COR-L47 (cell line): ENCODE measurements around the gene PSMB5.

Experiments used
- DNase-seq: peaks from one replicate; lab custom pipeline; 2025; lab: John Stamatoyannopoulos, UW

The PSMB5 gene

DNA sequence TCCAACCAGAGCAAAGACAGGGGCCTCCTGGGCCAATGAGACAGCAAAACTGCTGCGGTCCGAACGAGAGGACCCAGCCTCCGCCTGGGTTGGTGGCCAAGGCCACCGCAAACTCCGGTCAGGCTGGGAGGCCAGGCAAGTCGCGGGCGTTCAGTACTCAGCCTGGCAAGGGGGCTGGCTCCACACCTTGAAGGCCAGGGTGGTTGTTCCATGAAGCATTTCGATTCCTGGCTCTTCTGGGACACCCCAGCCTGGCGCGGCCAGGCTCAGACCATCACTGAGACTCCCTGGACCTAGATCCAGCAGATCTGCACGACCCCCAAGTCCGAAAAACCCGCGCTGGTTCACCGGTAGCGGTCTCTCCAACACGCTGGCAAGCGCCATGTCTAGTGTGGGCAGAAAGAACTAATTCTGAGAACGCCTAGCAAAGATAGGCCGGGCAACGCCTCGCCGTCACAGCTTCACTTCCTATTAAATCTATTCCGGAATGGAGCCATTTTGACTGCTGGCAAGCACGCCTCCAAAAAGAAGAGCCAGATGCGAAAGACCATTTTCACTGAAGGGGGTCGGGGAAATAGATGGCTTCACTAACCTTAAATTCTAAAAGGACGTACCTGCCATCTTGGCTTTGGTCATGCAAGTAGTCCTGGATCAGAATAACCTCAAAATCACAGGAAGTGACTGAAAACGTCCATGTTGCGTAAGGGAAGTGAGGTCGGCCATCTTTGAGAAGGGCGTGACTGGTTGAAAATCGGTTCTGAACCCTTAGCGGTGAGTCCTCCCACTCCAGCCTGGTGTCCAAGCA is at the start of gene PSMB5:
Gene PSMB5 (minus strand): TSS at position 403 of the 805 bp plus-strand sequence. CDS start 19 bp downstream, at position 384.
- no peak for DNase-seq

- DNase-seq: no peak
These were observed 45.8 kb upstream of the PSMB5 start for GRCh38 chr14:23080474-23080873.

- DNase-seq: no peak
These were observed 45.0 kb upstream of the PSMB5 start for GRCh38 chr14:23079716-23080115.

DNA sequence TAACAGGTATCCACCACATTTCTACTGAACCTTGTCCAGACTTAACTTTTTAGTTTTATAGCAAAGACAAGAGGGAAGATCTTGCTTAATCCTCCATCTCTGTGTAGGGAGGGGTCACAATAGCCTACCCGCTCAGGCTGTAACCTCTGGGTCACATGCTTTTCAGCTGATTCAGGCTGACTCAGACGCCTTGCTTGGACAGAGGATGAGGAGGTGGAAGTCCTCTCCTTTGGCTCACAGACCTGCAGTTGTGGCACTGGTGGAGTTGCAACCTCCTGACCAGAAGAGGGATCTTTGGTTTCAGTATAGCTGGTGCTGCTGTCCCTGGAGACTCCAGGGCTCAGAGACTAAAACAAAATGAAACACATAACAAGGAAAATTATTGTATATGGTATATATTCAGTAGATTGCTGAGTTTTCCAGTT is 44.0 kb upstream of the PSMB5 start:
- DNase-seq: no peak

GRCh38 chr14:23077962-23078361 is 43.3 kb upstream of the PSMB5 start:
- DNase-seq: no peak

DNA sequence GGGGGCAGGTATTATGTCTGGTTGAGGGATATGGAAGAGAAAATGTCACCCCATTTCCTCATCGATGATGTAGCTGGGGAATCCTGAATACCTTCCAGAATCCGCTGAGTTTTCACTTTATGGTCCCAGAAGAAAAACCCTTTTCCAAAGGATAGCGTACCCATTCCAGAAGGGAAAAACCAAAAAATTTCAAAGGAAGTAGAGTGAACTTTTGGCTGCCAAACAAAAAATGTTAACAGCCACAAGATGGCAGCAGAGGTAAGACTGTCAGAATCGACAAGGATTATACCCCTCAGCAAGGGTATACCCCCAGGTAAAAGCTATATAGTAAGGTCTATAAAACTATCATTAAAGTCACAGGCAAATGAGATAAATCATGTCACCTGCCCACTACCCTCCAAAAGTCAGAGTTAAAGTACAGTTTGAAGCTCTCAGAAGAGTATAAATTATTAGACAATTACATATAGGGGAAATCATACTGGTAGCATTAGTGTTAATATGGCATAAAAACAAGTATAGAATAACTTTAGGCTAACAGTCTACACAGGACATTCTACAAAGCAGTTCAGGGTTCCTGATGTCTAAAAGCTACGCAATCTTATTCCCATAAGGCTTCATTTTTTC is 42.2 kb upstream of the PSMB5 start:
- no peak for DNase-seq

DNA sequence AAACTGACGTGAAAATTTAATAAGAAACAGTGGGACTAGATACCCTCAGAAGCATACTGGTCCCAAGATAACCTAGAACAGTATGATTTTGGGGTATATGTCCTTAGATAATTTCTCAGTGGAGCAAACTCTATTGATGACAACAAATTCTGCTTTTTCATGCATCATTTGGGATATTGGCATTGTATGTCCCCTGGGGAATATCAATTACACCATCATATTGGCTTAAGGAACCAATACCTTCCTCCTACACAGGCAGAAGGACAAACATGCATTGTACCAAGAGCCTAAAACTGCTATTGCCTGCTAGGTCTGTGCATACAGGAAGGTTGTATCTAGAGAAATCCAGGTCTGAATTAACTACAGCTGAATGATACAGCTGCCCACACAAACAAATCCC is 40.2 kb upstream of the PSMB5 start:
- no peak for DNase-seq

- no peak for DNase-seq
These were observed 37.3 kb upstream of the PSMB5 start for GRCh38 chr14:23071921-23072539.

- DNase-seq: no peak
These were observed 36.7 kb upstream of the PSMB5 start for GRCh38 chr14:23071244-23071920.

DNA sequence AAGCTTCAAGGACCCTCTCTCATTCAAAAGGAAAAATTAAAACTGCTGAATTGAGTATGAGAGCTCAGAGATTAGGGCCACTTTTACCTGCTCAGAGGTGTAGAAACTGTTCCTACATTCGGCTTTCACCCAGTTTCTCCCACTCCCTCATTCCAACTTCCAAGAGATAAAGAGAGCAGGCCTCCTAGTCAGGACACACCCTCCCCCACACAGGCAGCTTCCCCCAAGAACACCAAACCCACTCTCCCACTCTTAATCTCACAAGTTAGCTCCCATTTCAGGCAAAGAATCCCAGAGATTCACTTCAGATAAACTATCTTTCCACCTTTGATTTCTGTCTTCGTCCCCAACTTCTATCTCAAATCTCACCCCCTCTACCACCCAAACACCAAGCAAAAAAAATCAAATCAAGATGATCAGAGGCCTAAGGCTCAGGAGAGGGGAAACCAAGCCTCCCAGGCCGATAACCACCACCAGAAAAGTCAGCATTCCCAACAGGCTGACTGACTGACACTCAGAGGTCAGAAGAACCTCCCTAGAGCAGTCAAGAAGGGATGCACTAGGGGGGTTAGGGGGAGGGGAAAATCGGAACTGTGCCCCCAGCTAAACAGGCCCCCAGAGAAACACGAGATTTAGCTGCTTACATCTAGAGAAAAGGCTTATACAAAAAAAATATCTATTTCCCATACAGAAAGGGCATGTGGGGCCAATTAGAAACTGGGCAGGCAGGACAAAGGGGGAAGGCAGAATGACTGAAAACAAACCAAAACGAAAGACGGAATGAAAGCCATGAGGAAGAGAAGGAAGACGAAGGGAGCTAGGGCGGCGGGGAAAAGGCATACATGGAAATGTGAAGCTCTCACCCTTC is 35.8 kb upstream of the PSMB5 start:
- no peak for DNase-seq

DNA sequence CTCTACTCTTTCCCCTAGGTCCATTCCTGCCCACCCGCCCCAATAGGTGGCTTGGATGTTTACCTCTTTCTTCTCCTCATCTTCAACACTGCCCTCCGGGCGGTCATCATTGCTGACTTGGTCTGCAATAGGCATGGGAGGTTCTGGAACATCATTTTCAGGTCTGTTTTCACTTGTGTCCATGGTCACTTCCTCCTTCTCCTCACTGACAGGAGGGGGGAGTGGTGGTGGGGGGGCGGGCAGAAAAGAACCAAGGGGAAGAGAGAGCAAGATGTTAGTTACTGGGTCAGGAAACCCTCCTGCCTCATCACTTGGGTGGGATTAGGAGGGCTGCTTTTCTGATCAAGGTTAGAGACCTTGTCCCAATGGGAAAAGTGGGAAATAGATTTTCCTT is 34.7 kb upstream of the PSMB5 start:
- DNase-seq: no peak

DNA sequence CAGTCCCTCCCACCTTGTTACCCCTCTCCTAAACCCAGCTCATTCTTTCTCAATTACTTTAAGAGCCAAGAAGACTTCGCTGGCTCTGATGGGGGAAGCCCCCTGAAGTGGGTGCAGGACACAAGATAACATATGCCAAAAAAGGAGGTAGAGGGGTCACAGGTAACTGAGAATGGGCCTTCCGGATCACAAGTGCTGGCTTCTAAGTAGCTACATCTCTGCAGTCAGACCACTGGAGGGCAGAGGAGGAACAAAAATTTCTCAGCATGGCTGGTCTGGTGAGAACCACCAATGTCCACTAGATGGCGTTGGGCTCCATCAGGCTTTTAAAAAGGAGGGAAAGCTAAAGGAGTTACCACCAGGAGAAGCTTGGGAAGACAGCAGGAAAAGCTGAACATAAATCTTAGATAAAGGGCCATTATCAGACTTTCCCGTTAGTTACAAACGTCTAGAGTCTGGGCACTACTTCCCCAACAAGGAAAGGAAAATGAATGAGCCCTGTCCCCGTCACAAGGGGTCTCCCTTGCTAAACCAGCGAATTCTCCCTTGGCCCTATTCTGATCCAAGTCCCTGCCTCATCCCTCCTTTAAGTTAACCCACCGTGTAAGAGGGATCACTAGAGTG is 34.2 kb upstream of the PSMB5 start:
- no peak for DNase-seq

DNA sequence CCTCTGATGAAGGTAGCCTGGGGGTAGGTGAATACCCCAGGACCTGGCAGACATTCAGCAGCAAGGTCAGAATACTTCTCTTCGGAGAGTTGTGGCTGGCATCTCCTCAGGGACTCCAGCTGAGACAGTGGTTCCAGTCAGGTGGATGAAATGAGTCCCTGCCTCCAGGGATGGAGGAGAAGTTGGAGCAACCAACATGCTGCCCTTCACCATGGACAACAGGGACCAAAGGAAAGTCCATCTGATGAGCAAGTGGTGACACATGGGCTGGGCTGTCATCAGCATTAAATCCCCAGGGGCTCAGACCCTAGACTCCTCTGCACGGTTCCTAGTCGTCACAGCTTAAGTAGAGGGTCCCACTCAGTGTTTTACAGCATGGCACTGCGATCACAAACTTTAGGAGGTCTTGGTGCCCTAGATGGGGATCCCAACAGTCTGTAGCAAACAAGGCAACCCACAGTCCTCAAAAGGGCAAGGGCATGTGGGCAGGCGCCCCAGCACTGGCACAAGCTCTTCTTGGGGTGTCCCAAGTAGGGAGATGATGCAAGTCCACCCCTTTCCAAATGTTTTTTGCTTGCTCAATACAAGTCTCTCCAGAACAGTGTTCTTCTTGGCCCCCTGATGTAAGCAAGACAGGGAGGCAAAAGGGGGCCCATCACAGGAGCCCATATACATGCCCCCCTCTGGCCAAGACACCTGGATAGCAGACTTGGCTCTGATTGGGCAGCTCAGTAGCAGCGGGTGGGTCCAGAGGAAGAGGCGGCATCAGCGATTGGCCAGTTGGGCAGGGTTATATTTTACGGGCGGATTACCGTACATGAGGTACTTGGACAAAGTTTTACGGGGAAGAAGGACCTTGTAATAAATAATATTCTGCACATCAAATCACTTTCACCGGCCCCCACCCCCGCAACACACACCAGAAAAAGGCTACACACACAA is 33.4 kb upstream of the PSMB5 start:
- no peak for DNase-seq

DNA sequence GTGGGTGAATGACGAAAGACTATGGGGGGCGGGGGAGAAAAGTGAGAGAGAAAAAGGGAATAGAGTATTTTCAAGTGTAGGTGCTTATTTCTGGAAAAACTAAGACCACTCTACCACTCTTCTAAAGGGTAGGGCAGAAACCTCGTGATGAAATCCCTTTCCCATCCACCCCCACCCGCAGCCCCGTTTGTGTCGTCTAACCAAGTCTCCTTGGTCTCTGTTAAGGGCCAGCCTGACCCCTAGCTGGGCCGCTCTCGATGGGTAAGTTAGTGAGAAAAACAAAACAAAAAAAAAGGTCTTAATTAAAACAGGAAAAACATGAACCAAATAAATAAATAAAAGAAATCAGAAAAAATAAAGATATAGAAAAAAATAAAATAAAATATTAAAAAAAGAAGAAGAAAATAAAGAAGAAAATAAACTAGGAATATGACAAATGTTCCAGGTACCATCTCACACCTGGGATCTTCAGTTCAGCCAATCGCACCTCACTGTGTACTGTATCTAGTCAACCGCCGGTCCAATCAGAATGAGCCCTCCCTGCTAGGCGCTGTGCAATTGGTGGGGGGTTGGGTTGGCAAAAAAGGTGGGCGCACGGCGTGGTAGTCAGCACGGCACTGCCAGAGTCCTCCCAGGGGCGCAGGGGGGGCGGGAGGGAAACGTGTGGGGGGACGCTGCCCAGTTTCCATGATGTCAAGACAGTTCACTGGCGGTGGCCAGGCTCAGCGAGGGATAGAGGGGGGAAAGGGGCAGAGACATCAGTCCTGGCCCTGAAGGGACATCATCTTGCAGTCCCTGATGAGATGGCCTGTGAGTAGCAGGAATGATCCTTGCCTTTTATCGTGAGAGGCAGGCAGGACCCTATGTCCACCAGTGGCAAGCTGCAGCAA is 32.4 kb upstream of the PSMB5 start:
- DNase-seq: no peak

GRCh38 chr14:23066368-23066767 is 31.7 kb upstream of the PSMB5 start:
- DNase-seq: no peak

- DNase-seq: no peak
These were observed 28.9 kb upstream of the PSMB5 start for GRCh38 chr14:23063601-23064000.

DNA sequence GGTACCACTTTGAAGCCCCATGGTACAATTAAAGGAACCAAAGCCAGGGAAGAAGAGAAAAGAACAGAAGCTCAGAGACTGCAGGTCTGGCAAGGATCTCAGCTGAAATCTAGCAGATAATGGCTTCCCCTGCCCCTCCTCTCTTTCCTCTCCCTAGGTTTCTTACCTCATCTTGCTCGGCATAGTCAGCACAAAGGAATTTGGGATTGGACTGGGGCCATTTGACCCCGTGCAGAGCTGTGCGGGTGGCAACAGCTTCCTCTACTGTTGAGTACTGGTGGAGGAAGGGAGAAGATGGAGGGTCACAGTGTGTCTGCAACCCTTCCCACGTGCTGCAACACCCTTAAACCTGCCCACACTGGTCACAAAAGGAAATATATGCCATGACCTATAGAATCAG is 27.3 kb upstream of the PSMB5 start:
- DNase-seq: no peak

- DNase-seq: no peak
These were observed 26.0 kb upstream of the PSMB5 start for GRCh38 chr14:23060536-23061260.
